ENCODE data around the gene SLC10A7.

SLC10A7 gene

DNA sequence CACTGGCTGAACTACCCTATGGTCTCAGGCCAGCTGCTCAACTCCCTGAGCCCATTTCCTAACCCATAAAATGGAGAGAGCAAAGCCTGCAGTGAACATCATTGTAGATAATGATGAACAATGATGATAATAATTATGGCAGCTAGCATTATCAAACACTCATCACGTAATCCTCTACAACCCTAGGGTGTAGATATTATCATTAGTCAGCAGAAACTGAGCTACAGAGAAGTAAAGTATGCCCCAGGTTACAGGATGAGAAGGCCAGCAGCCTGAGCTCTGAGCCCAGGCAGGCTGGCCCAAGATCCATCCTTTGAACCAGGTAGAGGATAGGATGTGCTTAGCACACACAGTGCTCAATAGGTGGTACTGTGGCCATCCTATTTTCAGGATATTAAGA is 264.2 kb downstream of the SLC10A7 start:
- DNase-seq (ENCODE audit: low read depth), result no peak

DNA sequence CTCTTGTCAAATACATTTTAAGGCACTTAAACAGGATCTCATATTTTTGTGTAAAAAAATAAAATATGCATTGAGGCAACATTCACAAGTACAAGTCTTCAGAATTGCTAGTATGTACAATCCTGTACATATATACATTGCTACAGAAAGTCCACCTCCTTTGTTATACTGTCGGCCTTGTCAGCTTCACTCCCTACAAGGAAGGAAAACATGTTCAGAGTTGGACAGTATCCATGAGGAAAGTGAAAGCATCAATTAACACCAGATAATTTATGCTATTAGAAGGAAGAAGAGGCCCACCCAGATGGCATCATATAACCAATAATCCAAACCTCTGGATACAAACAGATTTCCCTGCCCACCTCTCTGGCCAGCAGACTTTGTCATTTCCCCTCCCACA is 265.4 kb downstream of the SLC10A7 start:
- no peak for DNase-seq (ENCODE audit: low read depth)

DNA sequence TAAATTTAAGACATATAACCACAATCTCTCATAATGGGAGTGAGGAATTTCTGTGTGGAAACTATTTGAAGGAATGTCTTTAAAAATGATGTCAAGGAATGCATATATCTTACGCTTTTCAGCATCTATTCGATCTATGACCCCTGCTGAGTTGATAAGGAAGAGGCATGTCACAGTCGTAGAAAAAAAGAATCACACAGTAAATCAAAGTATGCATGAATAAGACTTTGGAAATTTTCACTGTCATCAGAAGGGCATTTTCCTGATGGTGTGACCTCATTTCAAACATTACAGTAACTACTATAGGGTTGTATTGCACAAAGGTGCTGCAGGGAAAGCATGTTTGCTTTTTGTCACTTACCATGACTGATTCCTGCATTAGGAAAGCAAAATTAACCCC is 265.9 kb downstream of the SLC10A7 start:
- no peak for DNase-seq (ENCODE audit: low read depth)

DNA sequence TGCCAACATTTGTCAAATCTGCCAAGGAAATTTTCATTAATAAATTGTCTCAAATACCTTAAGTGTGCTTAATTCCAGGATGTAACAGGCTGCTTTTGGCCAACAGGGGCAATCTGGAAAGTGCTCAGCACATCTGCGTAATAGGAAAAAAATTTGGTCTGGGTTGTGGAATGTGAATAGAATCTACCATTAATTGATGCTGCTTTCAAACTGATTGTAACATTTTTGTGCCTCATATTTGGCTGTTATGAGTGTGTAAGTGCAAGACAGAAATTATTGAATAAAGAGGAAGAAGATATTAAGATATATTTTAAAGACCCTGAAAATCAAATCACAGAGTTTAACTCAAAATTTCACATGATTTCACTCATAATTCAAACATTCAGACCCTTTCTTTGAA is 266.3 kb downstream of the SLC10A7 start:
- no peak for DNase-seq (ENCODE audit: low read depth)

DNA sequence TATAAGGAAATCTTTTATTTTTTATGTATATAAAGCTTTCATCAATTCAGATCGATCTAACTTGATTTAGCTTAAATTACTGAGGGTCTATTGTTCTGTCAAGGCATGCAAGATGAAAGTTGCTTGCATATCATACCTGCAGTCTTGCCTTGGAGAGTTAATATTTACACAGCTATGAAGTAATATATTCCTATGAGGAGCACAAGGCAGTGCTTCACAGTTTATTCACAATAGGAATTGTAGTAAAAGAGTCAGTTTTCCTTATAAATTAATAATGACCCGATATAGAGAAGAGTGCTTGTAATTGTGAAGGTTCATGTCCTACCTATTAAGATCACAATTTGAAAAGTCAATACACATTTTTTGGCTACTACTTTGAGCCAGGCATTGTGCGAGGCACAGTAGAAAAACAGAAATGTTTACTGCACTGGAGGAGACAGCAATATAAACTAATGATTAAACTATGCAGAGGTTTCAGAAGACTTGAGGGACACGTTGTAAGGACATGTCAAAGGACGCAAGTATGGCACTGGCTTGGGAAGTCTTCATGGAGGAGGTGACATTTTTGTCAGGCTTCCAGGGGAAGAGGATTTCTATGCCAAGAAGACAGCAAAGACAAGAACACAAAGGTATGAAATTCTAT is 268.6 kb downstream of the SLC10A7 start:
- no peak for DNase-seq (ENCODE audit: low read depth)

DNA sequence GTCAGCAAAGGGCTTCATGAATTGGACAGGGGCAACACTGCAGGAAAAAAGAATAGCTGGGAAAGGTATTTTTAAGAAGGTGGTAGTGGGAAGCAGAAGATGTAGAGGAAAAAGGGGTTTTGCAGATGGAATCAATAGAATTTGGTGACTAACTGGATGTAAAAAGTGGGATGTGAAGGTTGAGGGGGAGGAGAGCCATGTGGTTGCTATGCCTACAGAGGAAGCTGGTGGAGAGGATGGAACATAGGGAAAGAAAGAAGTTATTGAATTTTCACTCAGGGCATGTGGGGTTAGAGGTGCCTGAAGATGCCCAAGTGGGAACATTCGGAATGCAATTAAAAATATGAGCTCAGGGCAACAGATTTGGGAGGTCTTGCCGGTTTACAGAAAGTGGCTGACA is 274.4 kb downstream of the SLC10A7 start:
- DNase-seq (ENCODE audit: low read depth), result no peak

DNA sequence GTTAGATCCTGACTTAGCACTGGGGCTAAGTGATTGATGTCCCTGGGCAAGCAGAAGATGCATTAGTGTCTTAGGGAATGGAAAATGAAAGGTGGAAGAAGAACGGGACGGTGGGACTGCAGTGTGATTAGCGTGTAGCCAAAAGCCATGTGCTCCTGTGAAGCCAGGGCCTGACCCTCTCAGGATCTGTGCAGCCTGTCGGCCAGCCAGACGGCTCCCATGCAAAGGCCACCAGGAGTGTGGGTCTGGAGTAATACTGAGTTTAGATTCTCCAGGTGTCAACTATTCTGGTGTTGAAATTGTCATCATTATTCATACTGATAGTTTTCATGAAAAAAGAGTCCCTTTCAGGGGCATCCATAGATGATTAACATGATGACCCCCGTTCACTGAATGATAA is 275.4 kb downstream of the SLC10A7 start:
- no peak for DNase-seq (ENCODE audit: low read depth)

DNA sequence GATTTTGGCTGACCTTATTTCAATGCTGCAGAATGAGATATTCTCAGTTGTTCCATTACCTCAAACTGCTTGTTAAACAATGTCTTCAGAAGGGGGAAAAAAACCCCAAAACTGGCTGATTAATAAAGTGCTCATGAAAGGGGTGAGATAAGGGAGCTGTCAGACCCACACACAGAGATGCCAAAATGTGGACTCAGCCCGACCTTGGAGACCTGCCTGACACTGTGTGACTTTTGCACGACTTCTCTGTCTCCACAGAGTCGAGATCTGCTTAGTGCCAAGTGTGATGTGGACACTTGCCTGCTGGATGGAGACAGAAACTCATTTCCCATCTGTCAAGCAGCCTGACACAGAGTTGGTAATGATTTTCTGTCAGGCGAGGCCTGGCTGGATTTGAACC is 275.9 kb downstream of the SLC10A7 start:
- DNase-seq (ENCODE audit: low read depth), result no peak

DNA sequence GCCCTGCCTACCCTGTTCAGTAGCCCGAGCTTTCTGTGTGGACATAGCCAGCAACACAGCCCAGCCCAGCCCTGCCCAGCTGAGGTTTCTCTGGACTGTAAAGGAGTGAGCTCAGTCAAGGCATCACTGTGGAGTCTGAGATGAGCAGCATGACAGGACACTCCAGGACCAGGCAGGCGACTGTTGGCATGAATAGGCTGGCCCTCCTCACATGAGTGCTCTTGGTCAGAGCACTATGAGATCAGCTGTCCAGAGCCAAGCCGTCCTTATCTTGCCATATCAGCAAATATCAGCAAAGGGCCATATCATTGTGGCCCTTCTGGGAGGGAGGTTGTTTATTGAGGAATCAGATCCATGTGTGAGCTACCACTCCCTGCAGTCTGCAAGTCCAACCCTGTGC is 276.5 kb downstream of the SLC10A7 start:
- no peak for DNase-seq (ENCODE audit: low read depth)

DNA sequence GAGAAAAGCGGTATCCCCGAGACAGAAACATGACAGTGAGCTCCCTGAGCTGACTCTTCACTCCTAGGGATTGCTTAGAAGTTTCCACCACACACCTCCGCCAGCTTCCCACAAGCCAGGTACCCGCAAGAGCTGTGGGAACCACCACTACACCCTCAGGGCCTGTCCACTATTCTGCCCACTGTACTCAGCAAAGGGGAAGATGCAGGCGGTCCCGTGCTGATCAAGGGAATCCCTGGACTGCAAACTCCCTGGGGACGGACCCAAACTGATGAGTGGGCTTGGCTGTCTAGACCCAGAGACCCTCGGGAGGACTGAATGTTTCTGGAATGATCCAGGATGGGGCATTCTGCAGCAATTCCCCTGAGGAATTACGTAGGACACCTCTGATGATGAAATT is 277.2 kb downstream of the SLC10A7 start:
- no peak for DNase-seq (ENCODE audit: low read depth)

DNA sequence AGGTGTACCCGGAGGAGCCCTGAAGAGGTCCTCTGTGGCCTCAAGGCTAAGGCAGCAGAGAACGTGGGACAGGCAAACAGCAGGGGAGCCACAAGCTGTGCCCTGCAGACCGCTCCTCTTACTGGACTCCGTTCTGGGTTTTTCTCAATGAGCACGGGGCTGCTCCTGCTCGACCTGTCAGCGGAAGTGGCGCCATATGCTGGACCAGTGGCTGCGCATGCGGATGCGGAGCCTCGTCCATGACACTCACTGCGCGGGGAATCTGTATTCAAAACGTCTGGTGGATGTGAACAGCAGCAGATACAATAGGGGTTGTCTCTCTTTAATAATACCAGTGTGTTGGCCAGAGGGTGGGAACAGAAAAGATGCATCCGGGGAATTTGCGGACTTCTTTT is 277.9 kb downstream of the SLC10A7 start:
- DNase-seq (ENCODE audit: low read depth), result no peak

DNA sequence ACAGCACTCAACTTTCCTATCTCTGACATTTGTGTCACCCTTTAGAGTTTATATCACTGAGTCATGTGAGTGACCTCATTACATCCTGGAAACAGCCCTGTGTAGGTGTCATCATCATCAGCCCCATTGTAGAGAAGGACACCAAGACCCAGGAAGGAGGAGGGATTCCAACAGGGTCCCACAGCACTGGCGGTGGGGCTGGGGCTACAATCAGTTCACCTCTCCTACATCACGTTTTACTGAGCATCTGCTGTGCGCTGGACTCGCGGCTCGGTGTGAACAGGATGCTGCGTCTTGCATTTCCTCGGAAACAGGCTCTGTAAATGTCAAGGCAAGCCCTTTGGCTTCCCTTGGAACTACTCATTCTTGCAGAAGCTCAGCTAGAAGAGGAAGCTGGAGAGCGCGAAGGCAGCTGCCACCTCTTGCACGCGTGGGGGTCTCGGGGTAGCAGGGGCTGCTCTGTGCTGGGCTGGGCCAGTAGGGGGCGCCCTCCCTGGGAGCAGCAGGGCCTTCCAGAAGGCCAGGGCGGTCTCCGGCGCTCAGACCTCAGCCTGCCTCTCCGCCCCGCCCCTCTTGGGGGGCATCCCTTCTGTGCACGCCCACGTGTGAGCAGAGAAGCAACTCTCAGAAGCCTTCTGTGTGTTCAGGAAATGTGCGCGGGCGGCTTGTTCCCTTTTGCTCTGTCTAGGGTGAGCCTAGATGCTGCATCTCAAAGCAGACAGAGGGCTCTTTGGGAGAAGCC is 278.4 kb downstream of the SLC10A7 start:
- DNase-seq (ENCODE audit: low read depth), result peak; percentile 26

DNA sequence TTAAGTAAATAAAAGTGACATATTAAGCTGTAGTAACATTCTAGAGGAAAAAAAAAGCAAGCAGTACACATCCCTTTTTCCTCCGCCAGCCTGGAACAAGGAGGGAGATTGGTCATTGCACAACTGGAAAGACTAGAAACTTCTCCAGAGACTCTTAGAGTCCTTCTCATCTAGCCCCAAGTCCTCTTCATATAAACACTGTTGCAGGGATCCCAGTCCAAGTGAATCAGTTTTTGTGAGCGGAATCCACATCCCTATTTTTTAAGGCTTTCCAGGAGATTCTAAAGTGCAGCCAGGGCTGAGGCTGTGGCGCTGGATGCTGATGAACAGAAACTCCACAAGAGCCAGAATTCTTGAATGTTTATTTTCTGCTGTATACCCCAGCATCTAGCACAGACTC is 283.6 kb downstream of the SLC10A7 start:
- DNase-seq (ENCODE audit: low read depth), result no peak

DNA sequence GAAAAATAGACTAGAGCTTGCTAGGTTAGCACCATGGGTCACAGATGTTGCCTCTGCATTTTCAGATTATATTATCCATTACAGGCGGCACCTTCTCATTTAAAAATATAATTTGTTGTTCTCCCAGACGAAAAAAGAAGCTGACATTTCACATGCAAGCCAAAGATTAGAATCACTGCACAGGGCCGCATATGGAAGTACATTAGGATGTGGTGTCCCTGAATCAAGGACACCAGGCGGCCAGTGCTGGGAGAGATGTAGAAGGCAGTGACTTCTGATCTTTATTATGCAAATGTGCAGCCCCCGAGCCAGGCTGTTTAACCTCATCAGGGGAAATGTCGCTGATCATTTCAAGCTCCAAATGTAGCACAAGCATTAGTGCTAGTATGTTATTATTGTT is 284.6 kb downstream of the SLC10A7 start:
- no peak for DNase-seq (ENCODE audit: low read depth)

DNA sequence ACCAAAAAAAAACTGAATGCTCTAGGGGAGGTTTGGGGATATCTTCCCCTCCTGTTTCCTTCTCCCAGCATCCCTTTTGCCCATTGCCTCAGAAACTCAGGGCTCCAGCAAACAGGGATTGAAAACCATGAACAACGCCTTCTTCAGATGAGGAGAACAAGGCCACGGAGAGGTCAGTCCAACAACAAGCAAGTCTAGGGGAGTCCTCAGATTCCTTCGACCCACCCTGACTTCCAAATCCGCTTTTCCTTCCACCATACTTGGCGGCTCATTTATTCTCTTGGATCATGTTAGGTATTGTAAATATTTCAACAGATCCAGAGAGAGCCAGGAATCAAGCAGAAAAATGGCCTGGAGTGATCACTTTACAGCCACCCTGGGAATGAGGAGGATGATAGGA is 285.5 kb downstream of the SLC10A7 start:
- DNase-seq (ENCODE audit: low read depth), result no peak

DNA sequence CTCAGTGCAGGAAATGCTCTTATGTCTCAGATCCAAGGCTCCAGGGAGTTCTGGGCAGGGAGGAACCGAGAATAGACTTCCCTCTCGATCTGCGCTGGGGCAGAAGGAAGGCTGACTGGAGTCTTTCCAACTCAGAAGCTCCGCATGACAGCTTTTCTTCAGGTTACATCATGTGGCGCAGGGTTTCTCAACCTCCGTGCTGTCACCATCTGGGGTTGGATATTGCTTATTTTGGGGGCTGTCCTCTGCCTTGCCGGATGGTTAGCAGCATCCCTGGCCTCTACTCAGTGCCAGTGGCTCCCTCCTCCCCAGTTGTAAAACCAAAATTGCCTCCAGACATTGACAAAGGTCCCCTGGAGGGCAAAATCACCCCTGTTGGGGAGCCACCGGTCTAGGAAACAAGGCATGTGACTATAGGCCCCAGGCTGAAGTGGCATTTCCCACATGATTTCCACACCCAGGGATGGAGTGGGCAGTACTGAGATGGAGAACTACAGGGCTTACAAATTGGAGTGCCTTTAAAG is 286.0 kb downstream of the SLC10A7 start:
- no peak for DNase-seq (ENCODE audit: low read depth)

DNA sequence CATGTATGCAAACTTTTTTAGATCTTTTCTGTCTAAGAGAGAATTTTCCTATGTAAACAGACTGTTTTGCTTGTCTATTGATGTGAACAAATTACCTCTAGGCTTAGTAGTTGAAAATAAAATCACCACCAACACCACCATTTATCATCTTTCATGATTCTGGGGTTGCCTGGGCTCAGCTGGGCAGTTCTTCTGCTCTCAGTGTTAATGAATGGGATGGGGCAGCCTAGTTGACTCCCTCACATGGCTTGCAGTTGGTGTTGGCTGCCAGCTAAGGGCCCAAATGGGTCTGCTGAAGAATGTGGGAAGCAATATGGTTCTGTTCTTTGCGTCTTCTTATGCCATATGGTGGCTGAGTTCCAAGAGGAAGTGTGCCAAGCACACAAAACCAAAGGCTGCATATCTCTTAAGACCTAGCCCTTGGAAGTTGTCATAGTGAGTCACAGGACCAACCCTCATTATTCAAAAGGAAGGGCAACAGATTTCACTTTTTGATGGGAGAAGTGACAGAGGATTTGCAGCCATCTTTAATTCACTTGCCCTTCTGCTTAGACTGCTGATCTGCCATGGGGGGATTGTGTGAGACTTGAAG is 289.5 kb downstream of the SLC10A7 start:
- no peak for DNase-seq (ENCODE audit: low read depth)

DNA sequence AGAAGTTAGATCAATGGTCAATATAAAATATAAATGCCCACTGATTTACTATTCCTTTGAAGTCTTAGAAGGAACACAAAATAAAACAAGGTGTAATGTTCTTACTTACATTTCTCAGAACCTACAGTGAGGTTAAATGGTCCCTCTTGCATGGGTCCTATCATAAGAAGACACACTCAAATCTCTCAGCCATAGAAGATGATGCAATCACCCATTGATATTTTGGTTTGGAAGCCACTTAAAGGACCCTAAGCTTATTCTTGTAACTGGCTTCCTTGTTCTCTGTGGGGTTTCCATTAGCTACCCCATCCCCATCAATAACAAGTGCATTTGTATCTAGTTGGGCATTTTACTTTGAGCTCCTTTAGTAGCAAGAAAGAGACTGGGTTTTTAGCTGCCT is 292.3 kb downstream of the SLC10A7 start:
- DNase-seq (ENCODE audit: low read depth), result no peak

DNA sequence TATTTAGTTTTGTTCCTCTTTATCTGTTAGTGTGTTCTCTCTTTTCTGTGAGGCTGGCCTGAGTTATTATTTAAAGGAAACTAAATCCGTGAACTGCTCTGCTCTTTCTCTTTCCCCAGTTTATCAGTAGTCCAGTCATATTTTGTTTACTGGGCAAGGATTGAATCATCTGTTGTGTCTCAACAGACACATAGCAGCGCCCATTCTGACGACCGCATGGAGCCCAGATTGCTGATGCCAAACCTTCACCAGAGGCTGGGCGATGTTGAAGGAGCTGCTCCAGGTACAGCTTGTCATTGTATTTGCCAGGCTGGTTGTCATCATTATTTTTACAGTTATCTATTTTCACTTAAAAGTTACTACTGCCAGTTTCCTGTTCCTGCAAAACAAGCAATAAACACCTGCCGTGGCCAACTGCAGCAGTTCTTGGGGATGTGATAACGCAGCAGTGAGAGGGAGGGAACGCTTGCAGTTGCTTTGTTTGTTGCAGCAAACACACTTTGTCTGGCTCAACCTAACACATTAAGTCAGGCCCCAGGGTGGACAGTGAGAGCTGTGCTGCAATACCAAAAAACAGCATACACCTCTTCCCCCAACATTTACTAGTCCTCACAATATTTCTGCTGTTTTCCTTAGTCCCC is 297.3 kb downstream of the SLC10A7 start:
- DNase-seq (ENCODE audit: low read depth), result no peak

DNA sequence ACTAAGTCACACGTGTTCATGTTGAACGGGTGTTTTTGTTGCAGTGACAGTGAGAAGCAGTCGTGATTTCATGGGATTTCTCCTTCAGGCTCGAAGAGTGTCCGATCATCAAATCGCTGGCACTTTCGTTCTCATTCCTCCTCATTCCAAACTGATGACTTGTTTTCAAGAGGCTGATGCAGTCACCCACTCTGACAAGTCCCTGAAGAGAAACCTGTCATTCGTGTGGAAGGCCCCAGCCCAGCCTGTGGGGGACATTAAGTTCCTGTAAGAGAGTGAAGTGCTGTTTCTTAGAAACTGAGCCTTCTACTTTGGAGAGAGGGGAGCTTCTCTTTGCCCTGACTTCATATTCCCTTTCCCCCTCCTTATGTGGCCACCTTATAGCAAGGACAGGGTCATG is 299.4 kb downstream of the SLC10A7 start:
- DNase-seq (ENCODE audit: low read depth), result no peak

DNA sequence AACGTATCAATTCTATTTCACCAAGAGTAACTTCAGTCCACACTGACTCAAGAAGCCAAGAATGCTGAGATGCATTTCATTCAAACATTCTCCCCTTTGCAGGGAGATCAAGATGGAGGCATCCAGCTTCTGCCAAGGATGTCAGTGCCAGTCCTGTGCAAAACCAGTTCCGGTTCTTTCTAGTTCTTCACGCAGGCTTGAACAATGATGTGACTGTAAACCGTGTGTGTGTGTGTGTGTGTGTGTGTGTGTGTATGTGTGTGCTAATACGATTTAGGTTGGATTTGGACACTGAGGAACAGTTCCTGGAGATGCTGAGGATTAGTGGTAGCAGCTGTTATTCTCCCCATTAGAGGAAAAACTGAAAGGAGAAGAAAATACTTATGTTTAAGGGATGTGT is 307.5 kb downstream of the SLC10A7 start, which contains the start of gene REELD1:
TSS of gene REELD1 (plus strand) at position 301 of the 400 bp plus-strand sequence. CDS start 2,415 bp downstream, outside the sequence.
- DNase-seq (ENCODE audit: low read depth), result no peak

DNA sequence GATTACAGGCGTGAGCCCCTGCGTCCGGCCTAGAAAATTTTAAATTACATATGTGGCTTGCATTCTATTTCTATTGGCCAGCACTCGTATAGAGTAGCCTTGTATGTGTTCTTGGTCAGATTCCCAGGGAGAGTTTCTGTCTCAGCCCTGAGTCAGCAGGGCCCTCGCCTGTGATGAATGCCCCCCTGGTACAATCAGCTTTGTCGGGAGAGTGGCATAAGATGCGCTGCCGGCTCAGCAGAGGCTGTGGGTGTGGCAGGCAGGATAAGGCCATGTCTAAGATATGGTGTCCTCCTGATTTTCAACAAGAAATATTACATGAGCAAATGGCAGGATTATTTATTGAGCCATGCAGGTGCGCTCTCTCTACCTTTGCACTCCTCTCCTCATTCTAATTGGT is 309.0 kb downstream of the SLC10A7 start:
- no peak for DNase-seq (ENCODE audit: low read depth)

DNA sequence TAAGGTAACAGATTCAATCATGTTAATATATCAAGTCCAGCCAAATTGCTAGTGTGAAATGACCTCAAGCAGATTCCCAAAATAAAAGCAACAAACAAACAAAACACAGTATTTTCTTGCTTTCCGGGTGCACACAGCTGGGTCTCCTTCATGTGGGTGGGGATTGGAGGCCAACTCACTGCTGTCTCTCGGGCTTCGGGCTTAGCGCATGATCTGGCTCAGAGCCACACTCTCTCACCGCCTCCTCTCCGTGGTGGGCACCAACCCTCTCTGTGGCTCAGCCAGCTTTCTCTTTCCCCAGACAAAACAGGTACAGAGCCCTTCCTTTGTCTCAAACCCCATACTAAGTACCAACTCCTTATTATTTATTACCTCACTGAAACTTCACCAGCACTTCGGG is 310.3 kb downstream of the SLC10A7 start:
- DNase-seq (ENCODE audit: low read depth), result no peak

Data from stimulated activated CD8-positive, alpha-beta memory T cell treated with anti-CD3 and anti-CD28 coated beads, Interleukin-7, amount 100 ng/mL, for 24 hours (primary cell).